GM12892 (cell line): ENCODE data around the gene TADA2B.

Source experiments
- DNase-seq: peaks from one replicate; pipeline ENCODE4 v3.0.0; 2011; ENCODE audit not compliant: insufficient read length
- FAIRE-seq: peaks from 2 replicates; lab custom pipeline; 2011; peaks lifted over from hg19 to GRCh38; lab: Jason Lieb, UNC
- POLR2A ChIP-seq: IDR thresholded peaks from 2 replicates; pipeline ENCODE4 v1.6.1; 2011; ENCODE audit warnings: low read depth, low read length, control low read depth
- POLR2AphosphoS5 ChIP-seq: IDR thresholded peaks from 2 replicates; pipeline ENCODE4 v1.6.1; 2011; ENCODE audit warnings: low read depth, low read length, control low read depth
- TAF1 ChIP-seq: IDR thresholded peaks from 2 replicates; pipeline ENCODE4 v1.6.1; 2011; ENCODE audit warnings: low read depth, mild to moderate bottlenecking, control low read depth, low read length, borderline replicate concordance

Gene TADA2B

GRCh38 chr4:7020290-7020689 lies 22.9 kb upstream of the TADA2B start:
- FAIRE-seq (no peak), DNase-seq (no peak)
- TF ChIP-seq POLR2A (no peak), POLR2AphosphoS5 (no peak), TAF1 (no peak)

DNA sequence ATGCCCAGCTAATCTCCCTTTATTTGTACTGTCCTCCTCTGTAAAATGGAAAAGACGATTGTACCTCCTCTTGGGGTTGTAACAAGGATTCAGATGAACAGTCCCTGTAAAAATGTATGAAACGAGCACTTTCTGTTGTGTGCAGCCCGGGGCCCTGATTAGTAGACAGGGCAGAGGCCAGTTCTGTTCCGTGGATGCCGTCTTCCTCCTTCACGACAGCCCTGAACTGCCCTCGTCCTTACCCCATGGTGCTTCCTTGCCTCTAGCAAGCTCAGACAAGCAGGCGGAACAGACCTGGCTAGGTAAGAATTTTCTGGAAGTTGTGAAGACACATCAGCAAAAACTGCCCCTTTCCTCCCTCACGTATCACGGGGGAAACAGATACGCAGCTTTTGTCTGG lies 22.3 kb upstream of the TADA2B start:
- no peak for FAIRE-seq
- DNase-seq = no peak
- TF ChIP-seq POLR2A (no peak), TAF1 (no peak), POLR2AphosphoS5 (no peak)

DNA sequence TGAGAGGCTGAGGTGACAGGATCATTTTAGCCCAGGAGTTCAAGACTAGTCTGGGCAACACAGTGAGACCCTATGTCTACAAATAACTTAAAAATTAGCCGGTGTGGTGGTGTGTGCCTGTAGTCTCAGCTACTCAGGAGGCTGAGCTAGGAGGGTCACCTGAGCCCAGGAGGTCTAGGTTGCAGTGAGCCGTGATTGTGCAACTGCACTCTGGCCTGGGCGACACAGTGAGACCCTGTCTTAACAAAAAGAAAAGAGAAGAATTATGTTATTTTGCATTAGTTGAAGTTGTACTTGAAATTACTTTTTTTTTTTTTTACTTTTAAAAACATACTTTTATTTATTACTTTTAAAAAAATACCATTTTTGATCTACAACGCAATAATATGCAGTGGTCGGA lies 21.8 kb upstream of the TADA2B start:
- no peak for DNase-seq
- no peak for FAIRE-seq
- TF ChIP-seq TAF1 (no peak), POLR2AphosphoS5 (no peak)

DNA sequence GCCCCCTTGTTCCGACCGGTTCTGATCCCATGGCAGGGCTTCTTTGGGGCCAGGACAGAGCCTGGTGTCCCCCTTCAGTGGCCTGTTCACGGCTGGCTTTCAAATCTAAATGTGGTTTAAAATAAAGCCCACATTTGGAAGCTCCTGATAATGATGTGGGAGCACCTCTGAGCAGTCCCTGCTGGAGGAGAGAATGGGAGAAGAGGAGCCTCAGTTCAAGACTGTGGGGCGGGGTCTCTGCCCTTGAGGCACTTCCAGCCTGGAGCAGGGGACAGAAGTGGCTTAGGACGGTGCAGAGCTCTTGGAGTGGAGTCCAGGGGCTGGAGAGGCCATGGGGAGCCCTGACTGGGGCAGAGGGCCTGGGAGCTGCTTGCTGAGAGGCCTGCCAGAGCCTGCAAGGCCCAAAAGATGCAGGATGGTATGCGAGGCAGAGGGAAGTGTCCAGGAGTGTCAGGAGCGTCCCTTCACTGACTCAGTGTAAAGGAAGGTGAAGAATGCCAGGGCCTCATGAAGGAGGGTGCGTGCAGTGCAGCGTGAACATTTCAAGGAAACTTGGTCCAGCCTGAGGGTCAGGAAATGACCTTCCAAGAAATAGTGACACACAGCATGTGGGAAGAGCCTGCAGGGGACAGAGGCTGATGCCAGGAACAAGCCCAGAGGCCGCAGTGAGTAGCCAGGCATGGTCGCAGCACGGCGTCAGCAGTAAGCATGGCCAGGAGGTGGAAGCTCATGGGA lies 21.1 kb upstream of the TADA2B start:
- TF ChIP-seq POLR2A (no peak), POLR2AphosphoS5 (no peak), TAF1 (no peak)
- FAIRE-seq = no peak
- DNase-seq = no peak

GRCh38 chr4:7023486-7023885 lies 19.7 kb upstream of the TADA2B start:
- DNase-seq (no peak), FAIRE-seq (no peak)
- TF ChIP-seq POLR2AphosphoS5 (no peak), POLR2A (no peak), TAF1 (no peak)

DNA sequence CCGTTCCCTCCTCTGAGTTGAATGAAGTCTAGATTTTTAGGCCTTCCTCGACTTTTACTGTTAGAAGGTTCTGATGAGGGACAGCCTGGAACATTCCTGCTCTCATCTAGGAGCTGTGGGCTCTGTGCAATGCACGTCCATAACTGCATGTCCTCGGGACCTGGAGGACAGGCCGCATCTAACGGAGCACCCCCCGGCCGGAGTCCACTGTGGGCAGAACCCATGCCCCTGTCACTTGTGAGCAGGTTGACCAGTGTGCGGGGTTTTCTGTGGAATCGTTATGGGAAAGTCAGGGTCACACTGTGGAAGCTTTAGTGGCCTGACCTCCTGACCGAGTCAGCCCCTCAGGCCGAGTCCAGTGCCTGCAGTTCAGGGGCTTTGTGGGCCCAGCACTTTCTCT lies 19.3 kb upstream of the TADA2B start:
- no peak for FAIRE-seq

DNA sequence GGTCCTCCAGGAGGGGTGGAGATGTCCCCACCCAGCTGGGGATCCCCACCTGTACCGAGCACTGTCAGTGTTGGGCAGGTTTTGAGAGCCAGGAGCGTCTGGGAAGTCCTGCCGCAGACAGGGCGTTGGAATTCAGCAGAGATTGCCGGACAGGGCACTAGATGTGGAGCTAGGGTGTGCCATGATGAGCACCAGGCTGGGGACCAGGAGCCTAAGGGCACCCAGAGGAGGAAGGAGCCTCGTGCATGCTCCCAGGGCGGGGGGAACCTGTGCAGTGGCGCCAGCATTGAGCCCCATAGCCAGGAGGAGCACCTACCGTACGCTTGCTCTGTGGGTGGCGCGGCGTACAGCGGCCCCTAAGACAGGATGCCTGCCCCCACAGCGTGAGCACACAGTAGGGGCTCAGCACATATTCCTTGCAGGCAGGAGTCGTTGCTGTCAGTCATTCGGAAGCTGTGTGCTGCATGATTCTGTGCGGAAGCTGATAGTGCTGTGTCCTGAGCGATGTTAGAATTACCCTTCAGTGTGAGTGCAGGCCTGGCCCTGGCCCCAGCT lies 18.8 kb upstream of the TADA2B start:
- DNase-seq (no peak), FAIRE-seq (no peak)
- TF ChIP-seq POLR2AphosphoS5 = no peak
- TF ChIP-seq TAF1 = no peak
- no peak for TF ChIP-seq POLR2A

More for the DNA sequence above, 19.3 kb upstream of the TADA2B start:
- TF ChIP-seq TAF1 = no peak
- TF ChIP-seq POLR2AphosphoS5 = no peak
- no peak for TF ChIP-seq POLR2A
- DNase-seq = no peak

GRCh38 chr4:7025040-7025602 lies 18.1 kb upstream of the TADA2B start:
- DNase-seq (no peak), FAIRE-seq (no peak)
- TF ChIP-seq TAF1 (no peak), POLR2AphosphoS5 (no peak), POLR2A (no peak)

GRCh38 chr4:7026107-7026506 lies 17.1 kb upstream of the TADA2B start:
- DNase-seq (no peak), FAIRE-seq (no peak)
- TF ChIP-seq POLR2AphosphoS5 (no peak), TAF1 (no peak), POLR2A (no peak)

DNA sequence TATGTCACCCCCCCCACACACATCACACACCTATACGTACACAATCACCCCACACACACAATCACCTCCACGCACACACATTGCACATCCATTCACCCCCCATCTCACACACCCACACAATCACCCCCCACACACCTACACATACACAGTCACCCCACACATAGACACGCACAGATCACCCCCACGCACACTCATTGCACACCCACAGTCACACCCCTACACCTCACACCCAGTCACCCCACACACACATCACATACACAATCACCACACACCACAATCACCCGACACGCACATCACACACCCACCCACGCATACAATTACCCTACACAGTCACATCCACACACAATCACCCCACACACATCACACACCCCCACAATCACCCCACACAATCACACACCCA lies 15.9 kb upstream of the TADA2B start:
- TF ChIP-seq TAF1 (no peak), POLR2AphosphoS5 (no peak), POLR2A (no peak)
- DNase-seq = no peak
- FAIRE-seq = peak; percentile 21

DNA sequence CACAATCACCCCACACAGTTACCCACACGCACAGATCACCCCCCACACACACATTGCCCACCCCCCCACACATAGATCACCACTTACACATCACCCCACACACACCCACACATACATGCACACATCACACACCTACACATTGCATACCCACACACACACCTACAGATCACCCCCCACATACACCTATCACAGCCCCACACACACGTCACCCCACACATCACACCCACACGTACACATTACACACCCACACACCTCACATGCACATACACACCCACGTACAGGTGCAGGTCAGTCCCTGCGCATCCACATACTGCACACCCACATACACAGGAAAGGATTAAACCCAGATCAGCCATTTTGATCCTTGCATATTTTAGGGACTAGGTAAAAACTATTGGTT lies 15.3 kb upstream of the TADA2B start:
- no peak for DNase-seq
- FAIRE-seq = peak; percentile 21
- TF ChIP-seq TAF1 (no peak), POLR2AphosphoS5 (no peak), POLR2A (no peak)

GRCh38 chr4:7029212-7029611 lies 14.0 kb upstream of the TADA2B start:
- FAIRE-seq = no peak
- TF ChIP-seq POLR2A = no peak
- no peak for TF ChIP-seq TAF1
- TF ChIP-seq POLR2AphosphoS5 = no peak
- no peak for DNase-seq
